ENCODE data around the gene CTNNA1.

The CTNNA1 gene

DNA sequence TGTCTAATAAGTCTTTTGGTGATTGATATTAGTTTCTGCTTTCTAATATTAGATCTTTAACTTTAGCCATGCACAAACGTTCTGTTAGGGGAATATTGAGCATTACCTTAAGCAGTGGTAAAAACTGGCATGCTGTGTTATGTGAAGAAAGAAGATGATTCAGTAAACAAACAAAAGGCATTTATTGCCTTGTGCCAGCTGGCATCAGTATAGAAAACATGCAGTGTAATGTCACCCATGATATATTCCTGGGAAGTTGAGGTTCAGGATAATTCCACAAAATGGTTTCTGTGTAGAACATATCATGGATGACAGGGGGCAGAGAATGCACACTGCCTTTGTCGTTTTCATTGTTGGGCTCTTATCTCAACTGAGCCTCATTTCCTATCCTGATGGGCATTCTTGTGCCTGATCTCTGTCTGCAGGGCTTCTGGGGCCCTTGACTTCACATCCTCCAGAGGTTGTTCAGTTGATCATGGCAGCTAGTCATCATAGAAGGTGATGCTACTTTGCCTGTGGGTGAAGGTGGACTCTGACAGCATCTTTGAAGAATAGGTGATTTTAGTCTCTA is 97.7 kb downstream of the CTNNA1 start:
- no peak for DNase-seq (ENCODE audit: low read depth, low spot score)
- TF ChIP-seq, protein P1, sequence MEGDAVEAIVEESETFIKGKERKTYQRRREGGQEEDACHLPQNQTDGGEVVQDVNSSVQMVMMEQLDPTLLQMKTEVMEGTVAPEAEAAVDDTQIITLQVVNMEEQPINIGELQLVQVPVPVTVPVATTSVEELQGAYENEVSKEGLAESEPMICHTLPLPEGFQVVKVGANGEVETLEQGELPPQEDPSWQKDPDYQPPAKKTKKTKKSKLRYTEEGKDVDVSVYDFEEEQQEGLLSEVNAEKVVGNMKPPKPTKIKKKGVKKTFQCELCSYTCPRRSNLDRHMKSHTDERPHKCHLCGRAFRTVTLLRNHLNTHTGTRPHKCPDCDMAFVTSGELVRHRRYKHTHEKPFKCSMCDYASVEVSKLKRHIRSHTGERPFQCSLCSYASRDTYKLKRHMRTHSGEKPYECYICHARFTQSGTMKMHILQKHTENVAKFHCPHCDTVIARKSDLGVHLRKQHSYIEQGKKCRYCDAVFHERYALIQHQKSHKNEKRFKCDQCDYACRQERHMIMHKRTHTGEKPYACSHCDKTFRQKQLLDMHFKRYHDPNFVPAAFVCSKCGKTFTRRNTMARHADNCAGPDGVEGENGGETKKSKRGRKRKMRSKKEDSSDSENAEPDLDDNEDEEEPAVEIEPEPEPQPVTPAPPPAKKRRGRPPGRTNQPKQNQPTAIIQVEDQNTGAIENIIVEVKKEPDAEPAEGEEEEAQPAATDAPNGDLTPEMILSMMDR (IDR thresholded peaks at IDR 0.05; ENCODE audit: low read depth, low read length): no peak
- in situ Hi-C loops (cut with HindIII; ENCODE audit: low sequenced_read_pairs): no loop called here

GRCh38 chr5:138853132-138853531 is 99.9 kb downstream of the CTNNA1 start:
- H3K4me3 ChIP-seq (ENCODE audit: low read depth, low read length): no peak overlapping the region
- in situ Hi-C loops (cut with HindIII; ENCODE audit: low sequenced_read_pairs): no loop called here
- no peak for DNase-seq (ENCODE audit: low read depth, low spot score)
- TF ChIP-seq, protein P1 (IDR thresholded peaks at IDR 0.05; ENCODE audit: low read depth, low read length): no peak

More for the DNA sequence above, 97.7 kb downstream of the CTNNA1 start:
- no peak overlapping the region for H3K4me3 ChIP-seq (ENCODE audit: low read depth, low read length)

- TF ChIP-seq, protein P1 (IDR thresholded peaks at IDR 0.05; ENCODE audit: low read depth, low read length): no peak
- DNase-seq (ENCODE audit: low read depth, low spot score): no peak
- in situ Hi-C loops (cut with HindIII; ENCODE audit: low sequenced_read_pairs): no loop called here
- no peak overlapping the region for H3K4me3 ChIP-seq (ENCODE audit: low read depth, low read length)
Observed at GRCh38 chr5:138867011-138867410, 113.8 kb downstream of the CTNNA1 start.

GRCh38 chr5:138869038-138869437 is 115.8 kb downstream of the CTNNA1 start:
- TF ChIP-seq, protein P1 (IDR thresholded peaks at IDR 0.05; ENCODE audit: low read depth, low read length): no peak
- H3K4me3 ChIP-seq (ENCODE audit: low read depth, low read length): no peak overlapping the region
- DNase-seq (ENCODE audit: low read depth, low spot score): no peak
- in situ Hi-C loops (cut with HindIII; ENCODE audit: low sequenced_read_pairs): no loop called here

DNA sequence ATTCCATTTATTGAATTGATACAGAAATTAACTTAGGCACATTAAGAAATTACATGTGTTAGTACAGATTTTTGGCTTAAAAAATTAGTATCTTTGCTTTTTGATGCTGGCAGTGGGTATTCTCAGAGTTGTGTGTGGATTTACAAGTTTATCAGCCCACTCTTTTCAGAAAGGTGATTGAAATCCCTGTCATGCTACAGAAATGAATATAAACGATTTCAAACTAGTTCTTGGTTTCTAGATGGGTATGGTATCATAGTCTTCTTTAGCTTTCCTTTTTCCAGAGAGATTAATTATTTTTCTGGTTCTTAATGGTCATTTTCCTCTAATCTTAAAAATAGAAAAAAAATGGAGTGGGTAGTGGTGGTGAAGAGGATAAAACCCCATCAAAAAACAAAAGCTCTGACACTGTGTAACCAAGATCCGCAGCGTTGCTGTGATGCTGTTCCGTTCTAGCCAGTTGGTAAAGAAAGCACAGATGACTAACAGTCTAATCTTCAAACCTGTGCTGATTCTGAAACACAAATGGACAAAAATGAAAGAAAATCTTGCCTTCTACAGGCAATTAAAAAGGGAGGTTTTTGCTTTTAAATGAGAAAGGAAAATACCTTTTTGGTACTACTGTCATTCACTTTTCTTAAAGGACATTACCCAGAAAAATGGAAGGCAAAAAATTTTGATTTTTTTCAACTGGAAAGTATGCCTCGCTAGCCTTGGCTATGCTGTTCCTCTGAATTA is 116.7 kb downstream of the CTNNA1 start:
- DNase-seq (ENCODE audit: low read depth, low spot score): peak; percentile 67
- no peak overlapping the region for H3K4me3 ChIP-seq (ENCODE audit: low read depth, low read length)
- in situ Hi-C loops (cut with HindIII; ENCODE audit: low sequenced_read_pairs): no loop called here
- TF ChIP-seq, protein P1 (IDR thresholded peaks at IDR 0.05; ENCODE audit: low read depth, low read length): no peak

- in situ Hi-C loops (cut with HindIII; ENCODE audit: low sequenced_read_pairs): no loop called here
- peak; percentile 25 for DNase-seq (ENCODE audit: low read depth, low spot score)
- H3K4me3 ChIP-seq (ENCODE audit: low read depth, low read length): no peak overlapping the region
- TF ChIP-seq, protein P1 (IDR thresholded peaks at IDR 0.05; ENCODE audit: low read depth, low read length): no peak
Observed at GRCh38 chr5:138870611-138871010, 117.4 kb downstream of the CTNNA1 start.
